Fibroblast of lung (primary cell): ENCODE measurements around the gene TMEM51. TPM values are rescaled to one million over a fixed set of nuclear protein-coding genes. Genes with fewer than 3 reads are reported as not detected.

Experiments
- DNase-seq, 2 donors: peaks; one replicate each; pipeline versions ENCODE4 v3.0.0 to v3.0.0-alpha.2; 2010; ENCODE audit warnings: low read depth in 2 of 2
- H2AFZ ChIP-seq: 2 replicates; pipeline ENCODE4 v1.5.1; 2012; ENCODE audit warnings: low read length, control low read depth, inconsistent platforms
- H3K27ac ChIP-seq: 2 replicates; pipeline ENCODE4 v1.5.1; 2011; ENCODE audit warnings: low read length, control low read depth; ENCODE audit not compliant: insufficient read depth
- H3K27me3 ChIP-seq: 2 replicates; pipeline ENCODE4 v1.5.1; 2011; ENCODE audit warnings: mild to moderate bottlenecking, low read length; ENCODE audit not compliant: control insufficient read depth, insufficient read depth
- H3K36me3 ChIP-seq: 2 replicates; pipeline ENCODE4 v1.5.1; 2011; ENCODE audit warnings: low read length; ENCODE audit not compliant: control insufficient read depth, insufficient read depth
- H3K4me1 ChIP-seq: 2 replicates; pipeline ENCODE4 v1.5.1; 2011; ENCODE audit warnings: low read length; ENCODE audit not compliant: control insufficient read depth, insufficient read depth; ENCODE audit errors: extremely low read depth
- H3K4me2 ChIP-seq: 2 replicates; pipeline ENCODE4 v1.5.1; 2011; ENCODE audit warnings: low read length, control low read depth; ENCODE audit not compliant: insufficient read depth; ENCODE audit errors: extremely low read depth
- H3K4me3 ChIP-seq, 4 experiments: fragments of 200-600 bp in 1 of 4; sonication (generic) in 1 of 4; replicated peaks in 1 of 4; 2 replicates each; pipeline ENCODE4 v1.5.1; 2011 to 2016; ENCODE audit warnings: low read length in 4 of 4, low read depth in 3 of 4, mild to moderate bottlenecking in 3 of 4, control low read depth in 2 of 4, inconsistent platforms in 1 of 4, mixed read lengths in 1 of 4; ENCODE audit not compliant: insufficient read depth in 1 of 4; ENCODE audit errors: control extremely low read depth in 1 of 4
- H3K79me2 ChIP-seq: 2 replicates; pipeline ENCODE4 v1.5.1; 2012; ENCODE audit warnings: mild to moderate bottlenecking, low read length, inconsistent platforms; ENCODE audit not compliant: control insufficient read depth, insufficient read depth
- H3K9ac ChIP-seq: 2 replicates; pipeline ENCODE4 v1.5.1; 2011; ENCODE audit warnings: mild to moderate bottlenecking, low read length, control low read depth; ENCODE audit not compliant: insufficient read depth
- H3K9me3 ChIP-seq: 2 replicates; pipeline ENCODE4 v1.5.1; 2012; ENCODE audit warnings: low read depth, low read length; ENCODE audit not compliant: control insufficient read depth, insufficient read depth
- H4K20me1 ChIP-seq: 2 replicates; pipeline ENCODE4 v1.5.1; 2011; ENCODE audit warnings: low read length; ENCODE audit not compliant: control insufficient read depth, insufficient read depth; ENCODE audit errors: extremely low read depth
- CTCF ChIP-seq, 2 donors: IDR thresholded peaks in 1 of 2; conservative IDR thresholded peaks in 1 of 2; 1 replicate in 1 of 2; 2 replicates in 1 of 2; pipeline ENCODE4 v1.5.1; 2011 to 2012; ENCODE audit warnings: low read length in 2 of 2, control low read depth in 1 of 2, inconsistent platforms in 1 of 2, low read depth in 1 of 2, mild to moderate bottlenecking in 1 of 2
- EZH2 ChIP-seq: IDR thresholded peaks from 2 replicates; pipeline ENCODE4 v1.5.1; 2012; ENCODE audit warnings: low read length, control low read depth, mild to moderate bottlenecking; ENCODE audit errors: missing control alignments
- polyA plus RNA-seq, 2 donors: library from polyadenylated mRNA; depleted of rRNA in 1 of 2; stranded (reverse) in 1 of 2; unstranded in 1 of 2; fragments of >200 nt; gene quantifications; 2 replicates each; pipeline ENCODE4 v1.2.1, GENCODE V29; 2011 to 2012; ENCODE audit warnings: missing spikeins in 1 of 2
- total RNA-seq: library from RNA; depleted of rRNA; stranded (reverse); fragments of >200 nt; gene quantifications from 2 replicates; pipeline ENCODE4 v1.2.1, GENCODE V29; 2014

The TMEM51 gene
- total and polyA plus RNA-seq, 2 donors (not counting 1 experiment from before 2014, with no cell fraction given), result 6.1 to 19.0 TPM

- Histone ChIP-seq H3K4me2 (no peak overlapping the region), H2AFZ (no peak overlapping the region), H3K27ac (no peak overlapping the region), H3K79me2 (no peaks in the 10 kb centered on the region), H3K4me1 (peaks cover 9% of the 10 kb centered on the region), H3K9me3 (no peaks in the 10 kb centered on the region), H4K20me1 (no peaks in the 10 kb centered on the region), H3K36me3 (no peaks in the 10 kb centered on the region), H3K4me3 (no peak overlapping the region), H3K9ac (no peak overlapping the region), H3K27me3 (no peaks in the 10 kb centered on the region)
- TF ChIP-seq EZH2 (no peak), CTCF (conservative IDR thresholded peaks at IDR 0.05 in 1 of 2, IDR thresholded peaks at IDR 0.05 in 1 of 2; ENCODE audit: low read depth in 1 of 2, low read length in 2 of 2) (no peak)
- DNase-seq, result no peak
These were observed 111.2 kb downstream of the TMEM51 start for GRCh38 chr1:15264769-15265168.

Other genes with a start within 250 kb of the TMEM51 start
- 0.66 and 0.77 TPM in 2 replicates for gene FHAD1, start 93.5 kb downstream of the TMEM51 start, total RNA-seq
- gene FHAD1, start 93.5 kb downstream of the TMEM51 start, polyA plus RNA-seq, result 0.09 and 0.37 TPM in 2 replicates